ENCODE results near the gene SSTR3.
A peak's percentile ranks its signal among the peaks of the same experiment; 100 is the strongest.
"Not testable (repeated sequence)": the region's sequence is repeated elsewhere in the genome, so short reads cannot be mapped to it uniquely, and the experiment has no call there.

SSTR3 gene

DNA sequence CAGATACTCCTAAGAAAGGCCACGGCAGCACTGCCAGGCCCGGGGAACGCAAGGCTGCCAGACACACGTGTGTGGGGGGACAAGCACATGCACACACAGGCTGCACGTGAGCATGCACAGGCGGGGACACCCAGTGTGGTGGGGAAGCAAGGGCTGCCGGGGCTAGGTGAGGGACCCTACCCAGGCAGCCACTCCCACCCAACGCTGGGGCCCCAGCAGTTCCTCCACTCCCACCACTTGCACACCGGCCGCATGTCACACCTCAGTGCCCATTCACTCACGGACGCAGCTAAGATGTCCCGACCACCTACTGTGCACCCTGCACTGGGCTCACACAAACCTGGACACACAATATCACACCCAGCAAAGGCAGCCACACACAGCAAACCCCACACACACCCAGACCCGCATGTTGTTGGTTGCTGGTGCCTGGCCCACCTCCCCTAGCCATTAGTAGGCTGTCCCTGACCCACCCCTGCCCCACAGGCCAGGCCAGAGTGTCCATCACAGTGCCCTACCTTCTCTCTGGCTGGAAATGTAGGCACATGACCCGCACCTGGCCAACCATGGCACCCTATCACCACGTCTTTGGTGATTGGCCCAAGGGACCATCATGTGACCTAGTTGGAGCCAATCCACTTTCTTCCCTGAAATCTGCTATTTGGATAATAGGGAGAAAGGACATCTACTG, 8.8 kb downstream of the SSTR3 start:
- Histone ChIP-seq H3K36me3 (ENCODE audit: control insufficient read depth, low read depth, low read length) (no peaks in the 10 kb centered on the region), H3K4me1 (ENCODE audit: control insufficient read depth, low read depth, low read length) (no peaks in the 10 kb centered on the region), H3K27ac (ENCODE audit: low read length) (no peak overlapping the region), H3K27me3 (ENCODE audit: control insufficient read depth, insufficient read depth, low read length) (no peaks in the 10 kb centered on the region), H3K9me3 (ENCODE audit: control insufficient read depth, low read depth, low read length) (no peaks in the 10 kb centered on the region), H3K4me3 (ENCODE audit: low read length) (no peak overlapping the region), H3K9ac (ENCODE audit: low read length) (no peak overlapping the region)

DNA sequence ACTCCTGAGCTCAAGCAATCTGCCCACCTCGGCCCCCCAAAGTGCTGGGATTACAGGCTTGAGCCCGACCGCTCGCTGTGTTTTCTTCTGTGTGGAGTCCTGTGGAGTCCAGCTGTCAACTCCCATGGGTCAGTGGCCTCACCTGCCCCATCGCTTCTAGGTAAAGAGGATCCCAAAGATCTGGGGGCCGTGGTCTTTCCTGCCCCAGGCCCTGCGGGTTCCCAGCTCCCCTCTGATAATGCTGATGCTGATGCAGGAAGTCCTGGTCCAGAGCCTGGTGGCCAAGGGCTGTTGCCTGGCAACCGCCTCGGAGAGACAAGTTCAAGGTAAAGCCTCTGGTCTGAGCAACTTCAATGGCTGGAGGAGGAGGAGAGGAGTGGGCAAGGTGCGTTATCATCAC, 9.6 kb downstream of the SSTR3 start:
- no peak overlapping the region for H3K9ac ChIP-seq (ENCODE audit: low read length)
- no peaks in the 10 kb centered on the region for H3K9me3 ChIP-seq (ENCODE audit: control insufficient read depth, low read depth, low read length)
- no peaks in the 10 kb centered on the region for H3K27me3 ChIP-seq (ENCODE audit: control insufficient read depth, insufficient read depth, low read length)
- peaks cover 6% of the 10 kb centered on the region for H3K4me1 ChIP-seq (ENCODE audit: control insufficient read depth, low read depth, low read length)
- no peak overlapping the region for H3K27ac ChIP-seq (ENCODE audit: low read length)
- H3K36me3 ChIP-seq (ENCODE audit: control insufficient read depth, low read depth, low read length) = no peaks in the 10 kb centered on the region
- no peak overlapping the region for H3K4me3 ChIP-seq (ENCODE audit: low read length)

DNA sequence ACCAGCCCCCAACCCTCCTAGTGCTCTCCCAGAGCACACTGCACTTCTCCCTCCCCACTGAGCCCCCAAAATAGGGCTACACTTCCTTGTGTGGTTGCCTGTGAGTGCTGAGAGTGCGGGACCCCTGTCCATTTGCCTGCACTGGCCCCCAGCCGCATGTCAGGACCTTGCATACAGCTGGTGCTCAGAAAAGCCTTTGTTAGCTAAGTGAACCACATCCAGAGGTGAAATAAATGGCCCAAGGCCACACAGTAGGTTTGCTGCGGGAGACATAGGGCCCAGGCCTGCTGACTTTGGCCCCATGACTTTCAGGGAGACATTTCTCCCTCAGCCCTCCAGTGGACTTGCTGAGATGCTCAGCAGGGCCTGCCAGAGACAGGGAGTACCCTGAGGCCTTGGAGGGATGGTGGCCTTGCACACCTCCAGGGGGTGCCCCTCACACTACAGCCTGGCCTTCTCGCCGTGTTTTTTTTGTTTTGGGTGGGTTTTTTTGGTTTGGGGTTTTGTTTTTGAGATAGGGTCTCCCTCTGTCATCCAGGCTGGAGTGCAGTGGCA, 10.2 kb downstream of the SSTR3 start:
- Histone ChIP-seq H3K4me1 (ENCODE audit: control insufficient read depth, low read depth, low read length) (peaks cover 6% of the 10 kb centered on the region), H3K9me3 (ENCODE audit: control insufficient read depth, low read depth, low read length) (no peaks in the 10 kb centered on the region), H3K27ac (ENCODE audit: low read length) (no peak overlapping the region), H3K27me3 (ENCODE audit: control insufficient read depth, insufficient read depth, low read length) (no peaks in the 10 kb centered on the region), H3K4me3 (ENCODE audit: low read length) (no peak overlapping the region), H3K9ac (ENCODE audit: low read length) (no peak overlapping the region), H3K36me3 (ENCODE audit: control insufficient read depth, low read depth, low read length) (no peaks in the 10 kb centered on the region)

DNA sequence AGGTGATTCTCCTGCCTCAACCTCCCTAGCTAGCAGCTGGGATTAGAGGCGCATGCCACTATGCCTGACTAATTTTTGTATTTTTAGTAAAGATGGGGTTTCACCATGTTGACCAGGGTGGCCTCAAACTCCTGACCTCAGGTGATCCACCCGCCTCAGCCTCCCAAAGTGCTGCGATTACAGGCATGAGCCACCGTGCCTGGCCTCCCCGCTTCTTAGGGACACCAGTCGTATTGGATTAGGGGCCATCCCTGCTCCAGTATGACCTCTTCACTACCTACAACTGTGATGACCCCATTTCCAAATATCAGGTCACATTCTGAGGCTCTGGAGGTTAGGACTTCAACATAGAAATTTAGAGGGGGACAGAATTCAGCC, 10.8 kb downstream of the SSTR3 start:
- not testable (repeated sequence) for H3K4me1 ChIP-seq (ENCODE audit: control insufficient read depth, low read depth, low read length); H3K27me3 ChIP-seq (ENCODE audit: control insufficient read depth, insufficient read depth, low read length); H3K27ac ChIP-seq (ENCODE audit: low read length); H3K9me3 ChIP-seq (ENCODE audit: control insufficient read depth, low read depth, low read length); H3K4me3 ChIP-seq (ENCODE audit: low read length); H3K36me3 ChIP-seq (ENCODE audit: control insufficient read depth, low read depth, low read length); H3K9ac ChIP-seq (ENCODE audit: low read length)

DNA sequence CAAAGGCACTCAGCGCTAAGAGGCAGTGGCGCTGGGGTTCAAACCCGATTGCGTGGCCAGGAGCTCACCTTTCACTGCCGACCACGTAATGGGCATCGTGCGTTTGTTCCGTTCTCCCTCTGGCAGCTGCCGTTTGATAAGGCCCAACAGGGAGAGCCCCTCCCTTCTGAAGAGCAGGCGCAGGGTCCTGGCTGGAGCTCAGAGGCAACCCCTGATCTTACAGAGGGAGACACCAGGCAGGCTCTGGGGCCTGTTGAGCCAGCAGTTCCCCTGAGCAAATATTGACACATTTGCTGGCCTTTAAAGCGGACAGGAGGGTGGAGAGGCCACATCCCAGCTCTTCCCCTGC, 12.5 kb downstream of the SSTR3 start:
- Histone ChIP-seq H3K4me3 (ENCODE audit: low read length) (no peak overlapping the region), H3K4me1 (ENCODE audit: control insufficient read depth, low read depth, low read length) (peaks cover 9% of the 10 kb centered on the region), H3K9me3 (ENCODE audit: control insufficient read depth, low read depth, low read length) (no peaks in the 10 kb centered on the region), H3K9ac (ENCODE audit: low read length) (no peak overlapping the region), H3K27ac (ENCODE audit: low read length) (no peak overlapping the region), H3K36me3 (ENCODE audit: control insufficient read depth, low read depth, low read length) (no peaks in the 10 kb centered on the region), H3K27me3 (ENCODE audit: control insufficient read depth, insufficient read depth, low read length) (no peaks in the 10 kb centered on the region)

DNA sequence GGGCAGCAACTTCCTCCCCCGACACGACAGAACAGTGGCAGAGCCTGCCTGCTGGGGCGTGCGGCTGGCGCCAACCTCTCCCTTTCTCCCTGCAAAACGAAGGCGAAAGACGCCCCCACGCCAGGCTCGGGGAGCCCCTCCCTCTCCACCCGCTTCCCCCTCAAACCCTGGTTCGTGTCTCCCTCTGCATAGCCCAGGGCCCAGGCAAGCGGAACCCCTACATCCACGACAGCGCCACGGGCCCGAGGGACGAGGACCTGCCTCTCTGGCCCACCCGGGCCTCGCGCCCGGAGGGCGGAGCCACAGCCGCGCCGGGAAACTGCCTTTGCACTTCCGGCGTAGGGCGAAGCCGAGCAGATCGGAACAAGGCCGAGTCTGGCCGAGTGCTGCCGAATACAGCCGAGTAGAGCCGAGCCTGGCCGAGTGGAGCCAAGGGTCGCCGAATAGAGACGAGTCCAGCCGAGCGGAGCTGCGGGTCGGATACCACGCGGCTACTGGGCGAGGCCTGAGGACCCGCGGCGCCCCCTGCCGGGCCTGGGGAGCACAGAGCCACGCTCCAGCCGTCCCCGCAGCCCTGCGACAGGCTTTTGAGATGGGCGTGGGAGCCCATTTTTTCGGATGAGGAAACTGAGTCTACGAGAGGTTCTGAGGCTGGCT, 13.0 kb downstream of the SSTR3 start:
- no peaks in the 10 kb centered on the region for H3K36me3 ChIP-seq (ENCODE audit: control insufficient read depth, low read depth, low read length)
- peak overlapping the region; percentile 76 for H3K4me3 ChIP-seq (ENCODE audit: low read length)
- no peaks in the 10 kb centered on the region for H3K27me3 ChIP-seq (ENCODE audit: control insufficient read depth, insufficient read depth, low read length)
- peak overlapping the region; percentile 78 for H3K9ac ChIP-seq (ENCODE audit: low read length)
- peak overlapping the region; percentile 18 for H3K27ac ChIP-seq (ENCODE audit: low read length)
- H3K4me1 ChIP-seq (ENCODE audit: control insufficient read depth, low read depth, low read length) = peaks cover 9% of the 10 kb centered on the region
- no peaks in the 10 kb centered on the region for H3K9me3 ChIP-seq (ENCODE audit: control insufficient read depth, low read depth, low read length)

DNA sequence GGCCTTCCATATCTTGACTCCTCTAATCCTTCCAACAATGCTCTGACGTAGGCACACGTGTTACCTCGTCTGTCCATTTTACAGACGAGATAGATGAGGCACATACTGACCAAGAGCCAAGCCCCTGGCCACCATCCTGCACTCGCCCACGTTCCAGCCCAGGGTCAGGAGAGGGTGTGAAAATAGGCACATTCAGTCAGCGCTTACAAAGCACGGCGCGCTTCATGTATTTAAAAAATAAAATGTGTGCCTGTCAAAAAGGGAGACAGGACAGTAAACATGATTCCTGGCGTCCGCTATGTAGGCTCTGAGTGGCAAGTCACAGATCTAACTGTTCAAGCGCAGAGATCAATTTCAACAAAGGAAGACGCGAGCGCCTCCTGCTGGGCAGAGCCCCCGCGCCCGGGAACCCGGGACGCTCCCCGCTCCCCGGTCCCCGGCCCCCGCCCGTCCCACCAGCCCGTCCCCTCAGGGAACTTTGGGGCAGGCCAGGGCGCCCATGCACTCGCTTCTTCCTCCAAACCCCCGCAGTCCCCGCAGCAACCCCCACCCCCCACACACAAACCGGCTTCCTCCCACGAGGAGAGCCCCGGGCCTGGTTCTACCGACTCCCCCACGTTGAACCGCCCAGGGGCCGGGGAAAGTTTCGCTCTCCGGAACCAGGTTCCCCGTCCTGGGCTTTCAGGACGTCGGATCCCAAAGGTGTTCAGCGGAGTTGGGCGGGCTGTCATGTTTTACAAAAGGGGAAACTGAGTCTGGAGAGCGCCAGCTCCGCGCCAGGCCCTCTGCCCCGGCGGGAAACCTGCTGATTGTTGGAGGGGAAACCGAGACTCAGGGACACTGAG, 13.8 kb downstream of the SSTR3 start:
- peaks cover 9% of the 10 kb centered on the region for H3K4me1 ChIP-seq (ENCODE audit: control insufficient read depth, low read depth, low read length)
- H3K27me3 ChIP-seq (ENCODE audit: control insufficient read depth, insufficient read depth, low read length) = no peaks in the 10 kb centered on the region
- H3K36me3 ChIP-seq (ENCODE audit: control insufficient read depth, low read depth, low read length) = no peaks in the 10 kb centered on the region
- peak overlapping the region; percentile 76 for H3K4me3 ChIP-seq (ENCODE audit: low read length)
- H3K9me3 ChIP-seq (ENCODE audit: control insufficient read depth, low read depth, low read length) = no peaks in the 10 kb centered on the region
- peak overlapping the region; percentile 18 for H3K27ac ChIP-seq (ENCODE audit: low read length)
- peak overlapping the region; percentile 78 for H3K9ac ChIP-seq (ENCODE audit: low read length)

DNA sequence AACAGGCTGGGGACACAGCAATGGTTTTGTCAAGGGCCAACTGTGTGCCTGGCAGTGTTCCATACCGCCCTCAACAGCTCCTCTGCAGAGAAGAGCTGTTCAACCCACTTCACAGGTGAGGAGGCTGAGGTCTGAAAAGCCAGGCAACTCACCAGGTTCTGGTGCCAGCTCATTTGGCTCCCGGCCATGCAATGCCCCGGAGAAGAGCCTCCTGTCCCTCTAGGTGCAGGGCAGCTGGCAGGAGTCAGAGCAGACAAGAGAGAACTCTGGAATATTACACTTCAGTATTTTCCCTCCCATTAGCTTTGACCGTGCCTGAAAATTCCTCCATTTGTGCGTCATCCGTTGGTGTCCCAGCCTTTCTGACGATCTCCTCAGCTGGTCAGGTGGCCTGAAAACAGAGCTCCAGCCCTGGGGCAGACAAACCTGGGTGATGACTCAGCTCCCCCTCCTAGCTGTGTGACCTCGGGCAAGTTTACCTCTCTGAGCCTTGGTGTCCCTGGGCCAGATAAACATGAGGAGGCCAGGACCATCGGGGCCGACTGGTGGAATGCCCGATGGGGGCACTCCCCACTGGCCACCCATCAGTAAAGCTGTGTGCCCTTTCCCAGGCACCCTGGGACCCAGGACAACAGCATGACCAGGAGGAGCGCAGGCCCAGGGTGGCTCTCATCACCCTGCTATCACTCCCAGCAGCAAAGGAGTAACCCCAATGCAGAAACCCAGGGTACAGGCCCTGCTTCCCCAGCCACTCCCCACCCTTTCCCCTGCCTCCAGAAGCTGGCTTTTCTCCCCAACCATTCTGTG, 14.6 kb downstream of the SSTR3 start:
- Histone ChIP-seq H3K27ac (ENCODE audit: low read length) (no peak overlapping the region), H3K4me3 (ENCODE audit: low read length) (peak overlapping the region; percentile 76), H3K9ac (ENCODE audit: low read length) (no peak overlapping the region)

DNA sequence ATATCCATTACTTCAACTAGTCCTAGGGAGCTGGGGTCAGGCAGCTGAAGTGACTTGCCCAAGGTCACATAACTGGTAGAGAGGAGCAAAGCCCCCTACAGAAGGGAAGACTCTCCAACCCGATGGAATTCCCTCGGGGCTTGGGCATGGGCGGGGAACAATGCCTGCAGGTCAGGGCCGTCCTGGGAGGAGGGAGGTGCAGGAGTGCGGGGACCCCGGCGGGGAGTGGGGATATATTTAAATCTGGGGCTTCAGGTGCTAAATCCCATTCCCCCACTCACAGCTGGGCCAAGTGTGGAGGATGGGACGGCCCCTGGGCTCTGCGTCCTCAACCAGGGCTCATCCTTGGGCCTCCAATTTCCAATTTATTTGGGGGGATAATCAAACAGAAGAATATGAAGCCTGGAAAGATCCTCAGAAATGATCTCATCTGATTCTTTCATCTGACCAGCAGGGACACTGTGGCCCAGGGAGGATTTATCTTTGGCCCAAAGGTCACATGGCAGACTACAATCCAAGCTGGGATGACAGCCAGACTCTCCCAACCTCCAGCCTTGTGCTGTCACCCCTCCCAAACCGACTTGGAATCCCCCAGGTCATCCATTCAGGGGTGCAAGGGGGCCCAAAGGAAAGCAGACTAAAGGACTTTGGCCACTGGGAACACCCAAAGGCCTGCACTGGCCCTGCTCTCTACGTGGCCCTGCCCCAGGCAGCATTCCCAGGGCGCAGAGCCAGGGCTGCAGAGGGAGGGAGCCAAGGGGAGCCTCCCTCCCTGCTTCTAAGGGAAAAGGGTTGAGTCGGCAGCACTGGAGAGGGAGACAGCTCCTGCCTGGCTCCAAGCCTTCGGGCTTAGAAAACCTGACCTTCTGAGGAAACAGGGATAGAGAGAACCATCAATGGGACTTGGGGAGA, 15.5 kb downstream of the SSTR3 start:
- Histone ChIP-seq H3K27me3 (ENCODE audit: control insufficient read depth, insufficient read depth, low read length) (no peaks in the 10 kb centered on the region), H3K4me1 (ENCODE audit: control insufficient read depth, low read depth, low read length) (peaks cover 9% of the 10 kb centered on the region), H3K36me3 (ENCODE audit: control insufficient read depth, low read depth, low read length) (no peaks in the 10 kb centered on the region), H3K9me3 (ENCODE audit: control insufficient read depth, low read depth, low read length) (peaks cover 7% of the 10 kb centered on the region), H3K9ac (ENCODE audit: low read length) (no peak overlapping the region), H3K4me3 (ENCODE audit: low read length) (no peak overlapping the region), H3K27ac (ENCODE audit: low read length) (no peak overlapping the region)

More for the DNA sequence above, 14.6 kb downstream of the SSTR3 start:
- peaks cover 9% of the 10 kb centered on the region for H3K4me1 ChIP-seq (ENCODE audit: control insufficient read depth, low read depth, low read length)
- no peaks in the 10 kb centered on the region for H3K36me3 ChIP-seq (ENCODE audit: control insufficient read depth, low read depth, low read length)
- H3K9me3 ChIP-seq (ENCODE audit: control insufficient read depth, low read depth, low read length) = no peaks in the 10 kb centered on the region
- H3K27me3 ChIP-seq (ENCODE audit: control insufficient read depth, insufficient read depth, low read length) = no peaks in the 10 kb centered on the region

DNA sequence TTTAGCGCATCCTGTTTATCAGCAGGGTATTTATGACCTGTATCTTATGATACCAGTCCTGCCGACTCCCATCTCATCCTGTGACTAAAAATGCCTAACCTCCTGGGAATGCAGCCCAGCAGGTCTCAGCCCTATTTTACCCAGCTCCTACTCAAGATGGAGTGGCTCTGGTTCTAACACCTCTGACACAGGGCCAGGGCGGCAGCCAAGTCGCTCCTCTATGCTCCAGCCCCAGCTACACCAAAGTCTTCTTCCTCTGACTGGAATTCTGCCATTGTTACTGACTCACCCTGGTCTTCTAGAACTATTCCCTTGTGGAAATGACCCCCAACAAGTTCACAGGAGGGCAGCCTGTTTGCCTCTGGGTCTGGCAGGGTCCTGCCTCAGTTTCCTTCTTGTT, 16.4 kb downstream of the SSTR3 start:
- H3K4me1 ChIP-seq (ENCODE audit: control insufficient read depth, low read depth, low read length) = peaks cover 9% of the 10 kb centered on the region
- no peaks in the 10 kb centered on the region for H3K27me3 ChIP-seq (ENCODE audit: control insufficient read depth, insufficient read depth, low read length)
- H3K9me3 ChIP-seq (ENCODE audit: control insufficient read depth, low read depth, low read length) = peaks cover 7% of the 10 kb centered on the region
- no peak overlapping the region for H3K27ac ChIP-seq (ENCODE audit: low read length)
- no peaks in the 10 kb centered on the region for H3K36me3 ChIP-seq (ENCODE audit: control insufficient read depth, low read depth, low read length)
- no peak overlapping the region for H3K9ac ChIP-seq (ENCODE audit: low read length)
- no peak overlapping the region for H3K4me3 ChIP-seq (ENCODE audit: low read length)
